ENCODE measurements around the gene SATB2.
A peak's percentile ranks its signal among the peaks of the same experiment; 100 is the strongest.

The SATB2 gene

DNA sequence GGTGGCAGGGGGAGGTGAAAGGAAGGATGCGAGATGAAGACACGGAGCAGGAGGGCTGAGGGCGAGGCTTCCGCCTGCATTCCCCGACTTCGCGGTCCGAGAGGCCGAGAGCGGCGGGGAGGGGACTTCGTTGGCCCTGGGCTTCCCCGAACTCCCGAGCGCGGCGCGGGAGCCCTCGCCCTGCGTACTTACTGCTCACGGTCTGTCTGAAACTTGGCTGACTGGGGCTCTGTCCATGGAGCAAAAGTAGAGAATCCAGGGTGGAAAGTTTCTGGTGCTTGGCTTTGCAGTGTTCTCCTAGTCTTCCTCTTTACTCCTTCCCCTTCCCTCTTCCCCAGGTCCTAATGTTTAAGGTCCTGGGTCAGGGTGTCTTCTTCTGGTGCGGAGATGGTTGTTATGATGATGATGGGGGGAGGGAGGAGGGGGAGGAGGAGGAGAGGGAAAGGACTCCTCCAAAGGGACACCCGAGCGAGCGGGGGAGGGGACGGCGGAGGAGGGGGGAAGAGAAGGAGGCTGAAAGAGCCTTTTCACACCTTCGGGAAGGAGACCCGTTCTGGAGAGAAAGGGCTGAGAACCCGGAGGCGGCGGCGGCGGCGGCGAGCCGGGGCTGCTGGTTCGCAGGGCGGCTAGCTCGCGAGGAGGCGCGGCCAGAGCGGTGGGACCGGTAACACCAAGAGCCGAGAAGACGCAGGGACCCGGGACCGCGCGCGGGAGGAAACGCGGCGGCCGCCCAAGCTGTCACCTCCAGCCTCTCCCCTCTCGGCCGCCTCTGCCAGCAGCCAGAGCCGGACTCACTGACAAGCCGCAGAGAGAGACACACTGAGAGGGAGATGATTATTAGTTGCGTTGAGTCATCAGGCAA, at the start of gene SATB2:
Gene SATB2 (minus strand): TSS at position 793 of the 862 bp plus-strand sequence. CDS start 1,902 bp downstream, outside the sequence.
- DNase-seq (ENCODE audit: low read depth in 2 of 2): no peak

DNA sequence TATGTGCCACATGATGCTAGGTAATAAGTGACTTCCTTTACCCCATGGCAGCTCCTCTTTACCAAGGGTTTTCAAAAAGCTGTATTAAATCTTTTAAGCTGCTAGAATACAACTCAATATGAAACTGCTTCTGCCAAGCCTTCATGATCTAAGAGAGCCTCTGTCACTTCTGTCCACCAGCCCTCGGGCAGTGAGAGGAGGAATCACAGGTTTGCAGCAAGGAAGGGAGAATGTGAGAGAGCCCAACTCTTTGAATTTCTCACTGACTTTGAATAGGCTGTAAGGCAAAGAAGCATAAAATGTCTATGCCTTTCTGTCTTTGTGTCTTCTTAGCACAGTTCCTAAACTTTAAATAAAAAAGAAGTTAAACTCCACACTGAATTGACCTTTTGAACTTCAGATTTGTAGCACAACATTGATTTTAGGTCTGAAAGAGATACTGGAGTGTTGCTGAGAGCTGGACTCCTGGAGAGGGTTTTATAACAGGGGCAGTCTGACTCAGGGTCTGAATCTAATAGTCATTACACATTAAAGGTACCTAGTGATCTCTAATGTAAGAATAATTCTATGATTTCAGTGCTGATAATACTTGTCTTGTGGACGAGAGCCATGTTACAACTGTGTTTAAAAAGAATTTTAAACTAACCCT, 48.1 kb upstream of the SATB2 start:
- no peak for DNase-seq (ENCODE audit: low read depth in 2 of 2)

DNA sequence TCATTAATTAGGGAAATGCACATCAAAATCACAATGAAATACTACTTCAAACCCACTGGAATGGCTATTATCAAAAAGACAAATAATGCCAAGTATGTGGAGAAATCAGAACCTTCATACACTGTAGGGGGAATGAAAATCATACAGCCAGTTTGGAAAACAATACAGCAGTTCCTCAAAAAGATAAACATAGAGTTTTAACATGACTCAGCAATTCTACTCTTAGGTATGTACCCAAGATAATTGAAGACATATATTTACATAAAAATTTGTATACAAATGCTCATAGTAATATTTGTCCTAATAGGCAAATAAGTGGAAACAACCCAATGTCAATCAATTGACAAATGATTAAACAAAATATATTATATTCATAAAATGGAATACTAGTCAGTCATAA, 45.4 kb upstream of the SATB2 start:
- DNase-seq (ENCODE audit: low read depth in 2 of 2): no peak

DNA sequence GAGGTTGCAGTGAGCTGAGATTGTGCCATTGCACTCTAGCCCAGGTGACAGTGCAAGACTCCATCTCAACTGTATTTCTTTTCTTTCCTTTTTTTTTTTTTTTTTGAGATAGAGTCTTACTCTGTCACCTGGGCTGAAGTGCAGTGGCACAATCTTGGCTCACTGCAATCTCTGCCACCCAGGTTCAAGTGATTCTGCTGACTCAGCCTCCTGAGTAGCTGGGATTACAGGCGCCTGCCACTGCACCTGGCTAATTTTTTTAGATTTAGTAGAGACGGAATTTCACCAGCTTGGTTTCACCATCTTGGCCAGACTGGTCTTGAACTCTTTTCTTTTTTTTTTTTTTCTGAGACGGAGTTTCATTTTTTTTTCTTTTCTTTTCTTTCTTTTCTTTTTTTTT, 41.3 kb upstream of the SATB2 start:
- DNase-seq (ENCODE audit: low read depth in 2 of 2): no peak

DNA sequence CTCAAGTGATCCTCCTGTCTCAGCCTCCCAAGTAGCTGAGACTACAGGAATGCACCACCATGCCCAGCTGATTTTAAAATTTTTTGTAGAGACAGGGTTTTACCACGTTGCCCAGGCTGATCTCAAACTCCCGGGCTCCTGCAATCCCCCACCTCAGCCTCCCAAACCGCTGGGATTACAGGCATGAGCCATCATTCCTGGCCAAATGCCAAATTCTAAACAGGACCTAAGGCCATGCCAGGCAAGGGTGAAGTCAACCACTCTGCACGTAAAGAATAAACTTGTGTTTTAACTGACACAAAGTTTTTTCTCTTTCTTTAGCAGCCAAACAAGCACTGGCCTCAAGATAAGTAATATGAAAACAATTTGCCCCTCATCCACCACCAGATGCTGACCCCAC, 37.4 kb upstream of the SATB2 start:
- DNase-seq (ENCODE audit: low read depth in 2 of 2): no peak

DNA sequence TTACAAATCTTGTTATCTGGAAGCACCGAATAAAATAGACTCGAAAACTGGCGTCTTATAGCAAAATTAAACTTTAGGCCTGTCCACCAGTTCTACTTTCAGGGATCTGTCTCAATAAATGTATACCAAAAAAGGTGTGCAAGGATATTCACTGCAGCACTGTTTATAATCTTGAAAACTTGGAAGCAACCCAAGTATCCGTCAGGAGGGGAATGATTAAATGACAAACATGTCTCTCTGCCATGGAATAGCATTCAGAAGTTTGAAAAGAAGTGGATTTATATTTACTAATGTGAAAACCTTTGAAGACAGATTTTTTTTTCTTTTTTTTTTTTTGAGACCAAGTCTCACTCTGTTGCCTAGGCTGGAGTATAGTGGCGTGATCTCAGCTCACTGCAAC, 32.3 kb upstream of the SATB2 start:
- DNase-seq (ENCODE audit: low read depth in 2 of 2): no peak

DNA sequence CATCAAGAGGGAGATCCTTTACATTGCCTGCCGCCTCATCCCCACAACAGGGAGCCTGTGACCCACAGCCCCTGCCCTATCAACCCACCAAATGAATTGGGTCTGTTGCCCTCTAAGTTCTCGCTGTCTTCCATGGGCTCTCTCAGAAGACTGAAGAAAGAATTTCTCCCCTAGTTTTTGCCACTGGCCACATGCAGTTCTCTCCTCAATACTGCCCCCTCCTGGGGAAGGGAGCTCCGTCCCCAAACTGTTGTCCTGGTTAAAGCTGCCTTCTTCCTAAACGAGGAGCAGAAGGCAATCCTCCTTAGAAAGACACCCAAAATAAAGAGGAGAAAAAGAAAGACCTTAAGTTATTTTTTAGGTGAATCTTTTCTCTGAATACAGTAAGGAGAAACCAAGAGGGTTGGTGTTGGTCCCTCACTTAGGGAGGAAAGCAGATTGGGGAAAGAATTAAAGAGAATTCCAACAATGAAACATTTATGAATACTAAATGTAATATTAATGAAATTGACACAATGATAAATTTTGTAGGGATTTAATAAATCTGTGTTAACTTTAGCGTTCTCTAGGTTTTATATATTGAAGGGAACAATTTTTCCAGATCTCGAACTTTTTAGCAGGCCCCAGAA, 31.1 kb upstream of the SATB2 start:
- DNase-seq (ENCODE audit: low read depth in 2 of 2): peak in 1 of 2 donors; percentile 19

DNA sequence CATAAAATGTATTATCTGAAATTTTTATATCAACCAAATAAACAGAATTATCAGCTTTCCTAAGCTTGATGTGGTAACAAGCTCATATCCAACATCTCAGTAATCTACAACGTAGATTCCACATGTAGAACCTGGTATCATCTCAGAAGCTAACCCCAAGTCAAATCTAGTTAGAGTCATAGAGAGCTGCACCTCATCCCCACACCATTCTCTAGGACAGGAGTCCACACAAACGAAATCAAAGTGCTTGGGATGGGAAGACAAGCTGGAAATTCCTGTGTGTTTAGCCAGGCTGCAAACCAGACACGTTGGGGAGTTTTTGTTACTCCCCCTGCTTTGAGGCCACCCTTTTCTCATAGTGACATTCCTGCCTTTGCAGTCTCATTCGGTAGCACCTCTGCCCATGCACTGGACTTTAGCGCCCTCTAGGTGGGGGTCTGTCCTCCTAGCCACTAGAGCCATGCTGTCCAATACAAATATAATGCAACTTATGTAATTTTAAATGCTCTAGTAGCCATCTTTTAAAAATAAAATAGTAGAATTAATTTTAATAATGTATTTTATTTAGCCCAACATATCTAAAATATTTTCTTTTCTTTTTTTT, 28.1 kb upstream of the SATB2 start:
- peak in 1 of 2 donors; percentile 11 for DNase-seq (ENCODE audit: low read depth in 2 of 2)

DNA sequence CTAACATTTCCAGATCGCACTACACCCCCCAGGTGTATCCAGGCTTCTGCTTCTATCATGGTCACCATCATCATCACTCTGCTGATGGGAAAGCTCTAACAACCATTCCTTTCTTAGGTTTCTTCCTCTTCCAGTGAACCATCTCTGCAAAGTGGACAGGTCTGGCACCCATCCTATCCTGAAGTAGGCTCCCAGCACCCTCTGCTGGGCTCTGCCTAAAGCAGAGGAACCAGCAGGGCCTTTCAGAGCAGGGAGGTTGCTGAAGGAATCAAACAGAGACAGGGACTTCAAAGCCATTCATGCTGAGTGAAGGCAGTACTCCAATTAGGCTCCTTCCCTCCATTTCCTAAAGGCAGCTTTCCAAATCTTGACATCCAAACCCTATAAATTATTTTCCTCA, 27.2 kb upstream of the SATB2 start:
- DNase-seq (ENCODE audit: low read depth in 2 of 2): no peak

DNA sequence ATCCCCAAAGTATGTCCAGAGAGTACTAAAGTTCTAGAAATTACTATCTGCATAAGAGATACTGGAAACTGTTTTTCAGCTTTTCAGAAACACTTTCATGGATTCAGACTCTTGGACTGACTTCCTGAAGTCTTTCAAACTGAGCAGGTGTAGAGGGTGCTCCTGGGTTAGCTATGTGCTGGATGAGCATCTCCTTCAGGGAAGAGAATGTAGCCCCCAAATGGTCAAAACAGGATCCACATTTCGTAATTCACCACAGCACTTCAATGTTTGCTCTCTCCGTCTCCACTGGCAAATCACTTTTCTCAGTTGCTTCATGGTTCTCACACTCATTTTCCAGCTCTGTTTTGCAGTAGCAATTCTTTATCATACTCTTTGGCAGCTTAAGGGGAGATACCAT, 23.2 kb upstream of the SATB2 start:
- no peak for DNase-seq (ENCODE audit: low read depth in 2 of 2)

DNA sequence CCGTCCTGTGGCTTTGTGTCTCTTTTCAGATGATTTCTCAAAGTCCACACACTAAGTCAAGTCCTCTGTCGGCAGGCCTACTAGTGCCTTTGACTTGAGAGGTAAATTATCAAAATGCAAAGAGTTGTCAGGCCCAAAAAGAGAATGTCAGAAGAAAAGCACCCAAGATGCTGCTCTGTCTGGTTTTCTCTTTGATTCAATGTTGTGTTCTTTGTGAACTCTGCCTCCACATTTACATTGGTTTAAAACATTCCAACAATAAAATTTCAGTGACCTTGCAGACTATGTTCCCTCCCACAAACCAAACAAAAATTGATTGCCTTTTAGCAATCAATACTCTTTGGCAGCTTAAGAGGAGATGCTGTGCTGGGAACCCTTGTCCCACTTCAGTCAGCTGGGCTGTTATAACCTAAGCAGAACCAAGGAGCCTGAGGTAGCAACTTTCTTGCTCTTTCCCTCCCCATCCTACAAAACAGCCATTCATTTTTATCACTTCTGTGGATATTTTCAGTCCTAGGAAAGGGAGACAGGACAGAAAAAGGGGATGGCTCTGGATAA, 19.6 kb upstream of the SATB2 start:
- no peak for DNase-seq (ENCODE audit: low read depth in 2 of 2)

DNA sequence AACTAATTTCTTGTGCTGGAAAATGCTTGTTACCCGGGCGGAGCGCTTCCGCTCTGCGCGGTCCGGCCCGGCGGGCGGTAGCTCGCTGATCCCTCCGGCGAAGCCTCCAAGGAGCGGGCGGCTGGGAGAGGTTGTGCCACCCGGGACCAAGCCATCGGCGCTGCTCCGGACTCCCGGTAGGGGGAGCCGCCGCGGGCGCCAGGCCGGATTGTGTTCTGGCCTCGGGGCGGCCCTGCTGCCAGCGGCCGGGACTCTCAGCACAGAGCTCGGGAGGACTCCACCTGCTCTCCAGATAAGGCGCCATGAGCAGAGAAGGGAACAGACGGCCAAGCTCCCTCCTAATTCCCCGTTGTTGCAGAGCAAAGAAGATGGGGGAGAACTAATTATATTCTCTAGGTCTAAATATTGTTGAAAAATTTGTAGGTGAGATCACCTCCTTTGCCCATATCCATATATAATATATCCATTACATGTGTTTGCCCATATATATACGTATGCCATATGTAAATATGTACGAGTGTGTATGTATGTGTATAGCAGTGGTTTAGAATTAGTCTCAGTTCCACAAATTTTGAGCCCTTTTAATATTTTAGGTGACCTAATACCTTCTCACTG, 13.8 kb upstream of the SATB2 start:
- no peak for DNase-seq (ENCODE audit: low read depth in 2 of 2)

DNA sequence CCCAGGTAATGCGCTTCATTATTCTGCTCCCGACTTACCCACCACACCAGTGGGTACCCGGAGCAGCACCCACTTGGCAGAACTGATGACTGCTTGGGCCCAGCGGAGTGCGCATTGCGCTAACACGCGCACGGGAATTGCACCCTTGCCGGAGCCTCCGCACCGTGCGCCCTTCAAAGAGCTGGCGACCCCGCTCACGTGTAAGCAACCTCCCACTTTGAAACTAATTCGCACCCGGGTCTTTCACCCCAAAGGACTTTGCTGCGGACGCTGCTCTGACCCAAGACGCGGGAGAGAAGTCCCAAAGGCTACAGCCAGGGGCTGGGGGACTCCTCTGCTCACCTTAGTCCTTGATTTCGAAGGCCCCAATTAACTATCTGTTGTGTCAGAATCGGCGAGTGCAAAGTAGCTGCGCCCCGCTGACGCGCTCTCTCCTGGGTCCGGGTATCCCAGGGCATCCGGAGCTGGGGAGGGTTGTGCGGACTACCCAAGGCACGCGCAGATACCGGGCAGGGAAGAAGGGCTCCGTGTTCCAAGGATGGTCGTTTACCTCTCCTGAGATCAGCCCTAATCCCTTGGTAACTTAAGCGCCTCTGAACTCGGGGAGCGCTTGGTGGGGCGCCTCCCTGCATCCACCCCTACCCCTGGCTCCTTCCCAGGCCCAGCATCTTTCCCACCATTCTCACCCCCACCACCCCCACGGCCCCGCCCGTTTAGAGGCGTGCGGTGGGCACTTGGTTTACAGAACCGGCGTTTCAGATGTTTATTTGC, 13.1 kb upstream of the SATB2 start:
- no peak for DNase-seq (ENCODE audit: low read depth in 2 of 2)

DNA sequence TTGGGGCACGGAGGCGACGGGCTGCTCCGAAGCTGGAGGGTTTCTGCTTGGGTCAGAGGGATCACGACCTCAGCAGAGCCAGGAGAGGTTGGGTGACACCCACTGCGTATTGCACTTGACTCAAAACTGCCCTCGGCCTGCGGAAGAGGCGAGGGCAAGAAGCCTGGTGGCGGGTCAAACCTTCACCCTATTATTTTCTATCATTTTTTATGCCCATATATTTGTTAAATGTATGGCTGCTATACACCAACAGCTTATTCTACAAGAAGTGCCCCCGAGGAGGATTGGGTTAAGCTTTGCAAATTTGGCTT, 12.6 kb upstream of the SATB2 start:
- DNase-seq (ENCODE audit: low read depth in 2 of 2): no peak

DNA sequence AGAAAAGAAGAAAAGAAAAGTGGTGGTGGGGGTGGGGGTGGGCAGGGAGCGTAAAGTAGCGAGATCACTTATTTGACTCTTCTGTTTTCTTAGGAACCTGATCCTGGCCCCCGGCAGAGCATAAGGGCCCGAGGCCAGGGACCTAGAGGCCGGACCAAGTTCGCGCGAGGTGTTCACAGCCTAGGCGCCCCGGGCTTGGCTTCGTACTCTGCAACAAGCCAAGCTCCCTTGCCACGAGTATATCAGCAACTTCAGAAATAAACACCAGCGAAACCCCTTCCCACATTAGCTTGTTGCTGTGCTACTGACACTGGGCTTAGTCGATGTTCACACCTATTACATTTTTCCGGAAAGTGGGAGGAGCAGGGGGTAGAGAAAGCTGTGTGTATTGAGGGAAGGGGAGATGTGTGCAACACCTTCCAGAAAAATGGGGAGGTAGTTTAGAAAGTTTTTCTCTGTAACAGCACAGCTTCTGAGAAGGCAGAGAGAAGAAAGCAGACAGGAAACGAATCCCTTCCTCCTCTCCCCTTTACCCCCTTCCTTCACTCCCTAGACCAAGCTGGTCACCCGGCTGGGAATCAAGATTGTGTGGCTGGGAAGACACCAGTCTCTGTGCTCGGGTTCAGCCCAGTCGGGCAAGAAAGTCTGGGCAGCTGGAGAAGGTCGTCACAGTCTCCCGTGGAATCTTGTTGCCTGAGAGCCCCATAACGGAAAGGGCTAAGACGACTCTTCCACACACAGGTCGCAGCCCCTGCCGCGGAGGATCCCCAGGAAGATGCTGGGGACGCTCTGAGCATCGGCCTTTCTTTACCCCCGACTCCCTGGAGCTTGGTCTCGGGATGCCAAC, 12.0 kb upstream of the SATB2 start:
- DNase-seq (ENCODE audit: low read depth in 2 of 2): no peak

DNA sequence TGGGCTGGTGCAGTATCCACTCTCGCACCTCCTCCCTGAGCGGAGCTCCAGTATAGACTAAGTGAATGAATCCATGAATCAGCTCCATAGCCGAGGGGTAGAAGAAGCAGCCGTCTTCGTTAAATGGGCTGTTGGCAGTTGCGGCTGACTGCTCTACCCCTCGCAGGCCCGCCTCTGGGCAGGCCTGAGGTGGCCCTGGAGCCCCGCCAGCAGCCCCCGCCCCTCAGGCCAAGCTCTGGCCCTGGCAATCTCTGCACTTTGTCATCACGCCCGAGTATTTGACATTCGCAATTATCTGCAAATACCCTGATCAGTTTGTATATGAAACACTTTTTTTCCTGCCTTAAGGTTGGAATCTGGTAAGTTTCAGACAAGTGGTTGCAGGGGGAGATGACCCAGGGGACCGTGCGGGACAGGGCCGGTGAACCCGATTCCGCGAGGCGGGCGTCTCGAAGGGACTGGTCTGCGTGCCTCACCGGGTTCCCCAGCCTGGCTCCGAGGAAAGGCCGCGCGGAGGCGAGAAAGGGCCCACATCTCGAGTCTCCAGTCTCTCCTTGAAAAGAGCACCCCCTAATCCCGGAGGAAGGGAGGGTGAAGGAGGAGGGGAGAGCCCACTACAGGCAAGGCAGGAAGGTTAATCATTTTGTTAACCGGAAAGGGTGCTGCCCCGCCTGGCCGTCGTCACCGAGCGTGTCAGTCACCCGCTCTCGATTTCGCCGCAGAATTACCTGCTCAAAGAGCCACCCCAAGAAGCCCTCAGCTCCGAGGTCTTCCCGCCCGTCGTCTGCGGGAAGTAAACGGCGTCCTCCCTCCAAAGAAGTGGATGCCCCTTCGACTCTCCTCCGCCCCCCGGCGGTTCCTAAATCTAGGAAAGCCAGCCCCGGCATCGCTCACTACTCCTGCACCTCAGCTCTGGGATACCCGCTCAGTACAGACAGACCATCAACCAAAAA, 11.1 kb upstream of the SATB2 start:
- no peak for DNase-seq (ENCODE audit: low read depth in 2 of 2)

DNA sequence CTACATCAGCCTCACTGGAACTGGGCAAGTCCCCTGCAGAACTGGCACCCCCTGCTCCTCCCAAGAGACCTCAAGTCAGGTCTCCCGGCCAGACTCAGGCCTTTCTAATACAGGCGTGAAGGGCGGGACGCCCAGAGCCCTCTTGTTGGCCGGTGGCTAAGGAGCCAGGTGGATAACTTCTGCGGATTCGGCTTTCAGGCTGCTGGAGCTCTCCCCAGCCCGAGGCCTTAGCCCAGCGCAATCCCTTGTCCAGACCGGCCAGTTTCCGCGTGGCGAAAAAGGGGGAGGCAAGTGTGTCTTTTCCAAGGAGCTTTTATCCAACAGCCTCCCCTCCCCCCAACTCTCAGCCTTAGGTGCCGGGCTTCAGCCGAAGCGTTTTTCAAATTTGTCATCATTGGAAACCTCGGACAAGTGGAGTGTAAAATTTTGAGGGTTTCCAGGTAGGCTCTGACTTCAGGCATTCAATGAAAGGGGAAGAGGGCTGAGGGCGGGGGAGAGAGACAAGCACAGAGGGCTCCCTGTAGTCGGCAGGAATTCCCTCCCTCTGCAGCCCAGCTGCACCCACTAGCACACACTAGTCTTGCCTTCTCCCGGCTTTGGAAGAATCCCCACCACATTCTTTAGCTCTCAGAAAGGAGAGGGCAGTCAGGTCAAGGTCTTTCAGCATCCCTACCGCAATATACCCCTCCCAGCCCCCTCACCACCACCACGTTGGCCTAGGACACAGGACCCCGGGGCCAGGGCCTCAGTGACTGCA, 9.5 kb upstream of the SATB2 start:
- DNase-seq (ENCODE audit: low read depth in 2 of 2): no peak

DNA sequence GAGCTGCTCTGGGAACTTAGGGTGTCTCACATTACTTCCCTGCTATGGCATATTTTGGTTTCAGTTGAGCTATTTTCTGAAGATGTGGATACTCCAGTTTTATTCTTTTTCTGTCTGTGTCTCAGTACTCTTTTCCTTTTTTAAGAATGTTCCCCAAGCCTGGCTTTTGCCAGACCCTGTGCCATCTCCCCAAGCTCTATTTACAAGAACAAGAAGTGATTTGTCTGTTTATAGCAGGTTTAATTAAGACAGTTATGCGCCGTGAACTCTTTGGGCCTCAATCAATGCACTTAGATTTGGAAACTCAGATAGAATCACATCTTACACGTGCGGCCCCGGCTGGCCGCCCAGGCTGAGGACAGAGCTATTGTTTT, 8.9 kb upstream of the SATB2 start:
- no peak for DNase-seq (ENCODE audit: low read depth in 2 of 2)

Measured in stimulated activated CD8-positive, alpha-beta memory T cell treated with anti-CD3 and anti-CD28 coated beads, Interleukin-2, amount 100 ng/mL, for 1 hour (primary cell).